CD4-positive, alpha-beta T cell treated with Interleukin-6 at 100 ng/mL for 8 hours (primary cell): Measurements from ENCODE around the gene PTP4A1.
"Not testable (repeated sequence)": the region's sequence is repeated elsewhere in the genome, so short reads cannot be mapped to it uniquely, and the experiment has no call there.

Source experiments
- DNase-seq: peaks from one replicate; pipeline ENCODE4 v3.0.0-alpha.2; 2020; ENCODE audit warnings: mixed read lengths, low spot score

The PTP4A1 gene

GRCh38 chr6:63572044-63572746 is at the start of gene PTP4A1, which contains the start of gene LOC128125822:
Gene PTP4A1 (plus strand): TSS chr6:63572480. CDS start chr6:63576881, 4,401 bp downstream.
Gene LOC128125822 (plus strand): TSS chr6:63572480.
- peak; percentile 96 for DNase-seq

DNA sequence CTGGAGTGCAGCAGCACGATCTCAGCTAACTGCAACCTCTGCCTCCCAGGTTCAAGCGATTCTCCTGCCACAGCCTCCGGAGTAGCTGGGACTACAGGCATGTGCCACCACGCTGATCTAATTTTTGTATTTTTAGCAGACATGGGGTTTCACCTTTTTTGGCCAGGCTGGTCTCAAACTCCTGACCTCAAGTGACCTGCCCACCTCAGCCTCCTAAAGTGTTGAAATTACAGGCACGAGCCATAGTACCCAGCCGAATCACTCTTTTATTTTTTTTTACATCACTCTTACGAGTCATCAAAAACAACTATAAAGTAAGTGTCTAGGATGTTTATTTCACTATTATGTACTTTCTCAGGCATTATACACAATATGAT is 49.4 kb upstream of the PTP4A1 start:
- DNase-seq = not testable (repeated sequence)

DNA sequence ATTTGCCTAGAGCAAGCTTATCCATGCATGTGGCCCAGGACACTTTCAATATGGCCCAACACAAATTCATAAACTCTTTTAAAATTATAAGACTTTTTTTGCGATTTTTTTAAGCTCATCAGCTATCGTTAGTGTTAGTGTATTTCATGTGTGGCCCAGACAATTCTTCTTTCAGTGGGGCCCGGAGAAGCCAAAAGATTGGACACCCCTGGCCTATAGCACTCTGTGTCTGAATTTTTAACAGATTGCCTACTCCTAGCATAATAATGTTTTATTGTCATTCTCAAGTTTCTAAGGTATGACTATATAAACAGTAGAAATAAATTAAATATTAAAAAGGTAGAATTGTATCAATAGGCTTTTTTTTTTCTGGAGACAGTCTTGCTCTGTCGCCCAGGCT is 48.6 kb upstream of the PTP4A1 start:
- DNase-seq = no peak

DNA sequence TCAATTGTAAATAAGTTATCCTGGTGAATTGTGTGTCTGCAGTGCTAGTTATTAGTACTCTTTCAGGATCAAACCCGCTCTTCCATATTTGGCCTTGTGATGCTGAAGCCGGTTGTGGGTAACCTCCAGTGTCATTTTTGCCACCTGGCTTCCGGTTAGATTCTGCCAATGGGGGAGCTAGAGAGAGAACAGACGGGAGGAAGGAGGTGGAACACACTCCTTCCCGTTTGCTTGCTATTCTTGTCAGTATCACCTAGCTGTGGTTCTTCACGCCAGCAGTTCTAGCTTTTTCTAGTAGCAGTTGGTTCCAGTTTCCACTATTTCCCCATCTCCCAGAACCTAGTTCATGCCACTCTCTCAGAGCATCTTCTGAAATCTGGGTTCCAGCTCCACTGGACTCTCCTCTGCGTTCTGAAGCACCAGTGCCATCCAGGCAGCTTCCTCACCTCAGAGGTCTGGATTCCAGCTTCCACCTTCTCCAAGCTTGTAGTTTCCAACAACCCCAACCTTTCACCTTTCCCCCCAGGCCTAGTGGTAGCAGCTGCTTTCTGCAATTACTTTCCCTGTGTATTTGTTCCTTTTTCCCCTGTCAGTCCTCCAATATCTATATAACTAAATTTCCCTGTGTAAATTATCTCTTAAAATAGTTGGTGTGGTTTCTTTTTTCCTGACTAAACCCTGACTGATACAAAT is 46.9 kb upstream of the PTP4A1 start:
- DNase-seq = no peak

DNA sequence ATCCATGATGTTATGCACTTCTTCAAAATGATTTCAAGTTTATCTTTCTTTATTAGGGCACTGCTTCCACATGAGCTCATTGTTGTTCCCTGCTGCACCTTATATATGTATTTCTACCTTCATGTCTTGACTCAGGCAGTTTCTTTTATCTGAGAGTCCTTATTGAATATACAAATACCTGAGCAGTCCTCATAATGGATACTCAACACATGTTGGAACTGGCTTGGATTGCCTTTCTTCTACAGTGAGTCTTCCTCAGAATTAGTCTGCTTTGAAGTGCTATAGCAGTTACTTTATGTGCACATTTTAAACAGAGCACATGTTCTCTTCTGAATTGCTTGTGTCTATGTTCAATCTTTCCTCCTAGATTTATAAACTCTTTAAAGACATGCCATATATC is 45.3 kb upstream of the PTP4A1 start:
- no peak for DNase-seq

- DNase-seq = no peak
Observed at GRCh38 chr6:63527658-63528514, 44.4 kb upstream of the PTP4A1 start.

DNA sequence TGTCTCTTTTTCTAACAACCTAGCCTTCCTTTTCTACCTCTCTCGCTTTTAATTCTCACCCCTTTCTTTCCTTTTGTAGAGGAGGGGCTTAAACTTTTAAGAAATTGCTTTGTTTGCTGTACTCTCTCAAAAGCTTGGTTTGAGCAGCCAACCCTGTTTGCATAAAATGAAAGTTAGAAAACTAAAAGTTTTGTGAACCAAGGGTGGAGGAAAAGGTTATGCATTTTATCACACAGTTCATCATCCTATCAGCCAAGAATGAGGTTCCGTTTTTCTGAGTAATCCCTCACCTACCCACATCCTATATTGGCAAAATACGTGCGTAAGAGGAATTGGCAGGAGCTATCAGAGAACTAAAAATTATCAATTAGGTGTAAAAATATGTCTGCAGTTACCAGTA is 42.8 kb upstream of the PTP4A1 start:
- no peak for DNase-seq

GRCh38 chr6:63530182-63530581 is 42.1 kb upstream of the PTP4A1 start:
- no peak for DNase-seq

GRCh38 chr6:63530991-63531390 is 41.3 kb upstream of the PTP4A1 start:
- DNase-seq = no peak

GRCh38 chr6:63533026-63533425 is 39.3 kb upstream of the PTP4A1 start:
- DNase-seq = no peak

DNA sequence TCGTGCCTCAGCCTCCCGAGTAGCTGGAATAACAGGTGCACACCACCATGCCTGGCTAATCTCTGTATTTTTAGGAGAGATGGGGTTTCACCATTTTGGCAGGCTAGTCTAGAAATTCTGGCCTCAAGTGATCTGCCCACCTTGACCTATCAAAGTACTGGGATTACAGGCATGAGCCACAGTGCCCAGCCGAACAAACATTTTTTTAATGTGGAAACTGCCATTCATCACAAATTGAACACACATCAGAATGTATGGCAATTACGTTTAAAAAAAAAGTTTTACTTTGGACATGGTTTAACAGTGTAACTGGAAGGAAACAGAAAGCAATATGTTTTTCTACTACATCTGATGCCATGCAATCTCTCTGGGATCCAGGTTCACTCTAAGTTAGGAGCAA is 38.3 kb upstream of the PTP4A1 start:
- no peak for DNase-seq

DNA sequence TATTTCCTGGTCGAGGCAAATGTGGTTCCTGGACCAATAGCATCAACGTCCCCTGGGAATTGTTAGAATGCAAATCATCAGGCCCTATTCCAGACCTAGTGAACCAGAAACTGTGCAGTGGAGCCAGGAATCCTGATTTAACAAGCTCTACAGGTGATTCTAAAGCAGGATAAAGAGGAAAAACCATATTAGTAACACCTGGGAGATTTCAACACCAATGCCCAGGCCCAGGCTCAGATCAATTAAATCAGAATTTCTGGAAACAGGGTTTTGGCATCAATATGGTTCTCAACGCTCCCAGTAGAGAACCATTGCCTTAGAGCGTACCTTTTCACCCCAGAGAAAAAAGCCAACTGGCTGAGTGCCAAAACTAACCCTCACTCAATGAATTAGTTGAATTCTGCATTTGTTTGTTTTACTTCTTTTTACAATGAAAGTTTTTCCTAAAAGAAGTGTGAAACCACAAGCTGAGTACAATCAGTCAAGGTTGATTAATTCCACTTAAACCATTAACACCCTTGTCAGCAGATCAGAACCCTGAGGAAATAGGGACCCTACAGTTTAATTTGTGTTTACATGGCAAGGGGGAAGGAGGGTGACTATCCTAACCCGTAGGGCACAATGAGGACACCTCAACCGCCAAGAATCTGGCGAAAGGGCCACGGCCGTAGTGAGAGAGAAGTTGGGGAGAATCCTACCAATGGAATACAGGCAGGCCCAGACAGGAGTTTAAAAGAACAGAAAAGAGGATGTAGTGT is 34.9 kb upstream of the PTP4A1 start:
- DNase-seq = no peak

GRCh38 chr6:63537959-63538300 is 34.4 kb upstream of the PTP4A1 start:
- no peak for DNase-seq

- DNase-seq = no peak
Observed at GRCh38 chr6:63538550-63538949, 33.7 kb upstream of the PTP4A1 start.

DNA sequence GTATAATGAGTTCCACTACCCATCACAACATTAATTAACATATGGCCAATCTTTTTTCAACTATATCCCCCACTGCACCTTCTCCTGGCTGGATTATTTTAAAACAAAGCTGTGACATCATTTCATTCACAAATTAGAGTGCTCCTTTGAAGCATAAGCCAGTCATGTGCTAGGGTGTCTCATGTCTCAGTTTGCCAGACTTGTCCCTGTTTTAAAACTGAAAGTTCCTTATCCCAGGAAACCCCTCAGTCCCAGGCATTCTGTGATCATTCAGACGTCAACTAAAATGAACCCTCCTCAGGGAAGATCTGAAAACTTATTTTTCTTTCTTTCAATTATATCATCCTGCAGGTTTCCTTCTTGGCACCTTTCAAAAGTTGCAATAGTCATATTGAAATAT is 29.3 kb upstream of the PTP4A1 start:
- DNase-seq = no peak

DNA sequence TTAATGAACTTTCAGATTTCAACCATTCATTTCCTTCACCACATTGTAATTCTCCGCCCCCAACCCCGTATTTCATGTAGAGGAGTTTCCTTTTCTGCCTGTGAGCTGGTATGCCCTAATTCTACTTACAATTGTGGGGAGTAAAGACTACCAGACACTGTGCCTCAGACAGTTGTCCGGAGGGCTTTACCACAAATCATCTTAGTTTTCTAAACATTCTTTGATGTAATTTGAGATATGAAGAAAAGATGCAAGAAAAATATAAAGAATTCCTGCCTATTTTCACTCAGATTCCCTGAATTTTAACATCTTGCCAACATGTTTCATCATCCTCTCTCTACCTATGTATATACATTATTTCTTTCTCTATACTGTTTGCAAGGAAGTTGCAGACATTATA is 28.3 kb upstream of the PTP4A1 start:
- DNase-seq = no peak

DNA sequence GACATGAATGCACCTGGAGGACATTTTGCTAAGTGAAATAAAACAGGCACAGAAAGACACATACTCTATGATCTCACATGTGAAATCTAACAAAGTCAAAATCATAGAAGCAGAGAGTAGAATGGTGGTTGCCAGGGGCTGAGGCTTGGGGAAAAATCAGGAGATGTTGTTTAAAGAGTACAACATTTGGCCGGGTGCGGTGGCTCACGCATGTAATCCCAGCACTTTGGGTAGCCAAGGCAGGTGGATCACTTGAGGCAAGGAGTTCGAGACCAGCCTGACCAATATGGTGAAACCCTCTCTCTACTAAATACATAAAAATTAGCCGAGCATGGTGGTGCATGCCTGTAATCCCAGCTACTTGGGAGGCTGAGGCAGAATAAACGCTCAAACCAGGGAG is 26.0 kb upstream of the PTP4A1 start:
- DNase-seq = no peak

GRCh38 chr6:63546697-63547096 is 25.6 kb upstream of the PTP4A1 start:
- no peak for DNase-seq

DNA sequence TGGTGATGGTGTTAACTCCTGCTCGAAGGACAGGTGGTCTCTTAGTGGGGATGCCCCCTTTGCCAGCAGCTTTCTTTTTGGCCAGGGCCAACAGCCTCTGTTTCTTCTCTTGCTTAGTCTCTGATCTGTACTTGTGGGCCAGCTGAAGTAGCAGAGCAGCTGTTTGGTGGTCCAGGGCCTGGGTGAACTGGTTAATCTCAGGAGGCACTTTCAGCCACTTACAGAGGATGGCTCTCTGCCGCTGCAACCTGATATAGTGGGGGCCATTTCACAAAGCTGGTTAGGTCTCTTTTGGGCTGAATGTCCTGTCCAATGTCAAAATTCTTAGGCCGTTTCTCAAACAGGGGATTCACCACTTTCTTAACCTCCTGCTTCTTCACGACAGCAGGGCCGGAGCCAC is 23.2 kb upstream of the PTP4A1 start:
- no peak for DNase-seq

- no peak for DNase-seq
Observed at GRCh38 chr6:63553208-63553607, 19.1 kb upstream of the PTP4A1 start.

GRCh38 chr6:63553900-63554299 is 18.4 kb upstream of the PTP4A1 start:
- DNase-seq = no peak

- DNase-seq = no peak
Observed at GRCh38 chr6:63554782-63555181, 17.5 kb upstream of the PTP4A1 start.
